Panc1 (cell line): Measurements from ENCODE around the gene GON4L.

Experiments
- CTCF ChIP-seq: fragments of 450-650 bp; IDR thresholded peaks from 2 replicates; pipeline ENCODE4 v1.5.1; 2017; ENCODE audit warnings: mild to moderate bottlenecking
- POLR2AphosphoS5 ChIP-seq: IDR thresholded peaks from 2 replicates; pipeline ENCODE4 v1.6.1; 2012; ENCODE audit warnings: mild to moderate bottlenecking, low read depth, low read length, moderate library complexity
- REST ChIP-seq, 2 experiments: IDR thresholded peaks; 2 replicates each; pipeline ENCODE4 v1.6.1; 2011 to 2012; ENCODE audit warnings: low read depth in 2 of 2, control low read depth in 1 of 2, low read length in 1 of 2, mild to moderate bottlenecking in 1 of 2, moderate library complexity in 1 of 2; ENCODE audit not compliant: insufficient read depth in 1 of 2
- SIN3A ChIP-seq: IDR thresholded peaks from 2 replicates; pipeline ENCODE4 v1.6.1; 2012; ENCODE audit warnings: low read depth, mild to moderate bottlenecking, low read length, moderate library complexity, borderline replicate concordance; ENCODE audit not compliant: insufficient read depth
- TCF7L2 ChIP-seq: IDR thresholded peaks from 2 replicates; pipeline ENCODE4 v1.6.1; 2011; ENCODE audit warnings: mild to moderate bottlenecking, low read depth, low read length, inconsistent platforms

GRCh38 chr1:155850345-155850744 is 6.7 kb downstream of the GON4L start:
- no peak for TF ChIP-seq CTCF
- TF ChIP-seq POLR2AphosphoS5: no peak
- no peak for TF ChIP-seq REST (IDR thresholded peaks at IDR 0.05; ENCODE audit: insufficient read depth in 1 of 2, low read depth in 2 of 2, low read length in 1 of 2)
- TF ChIP-seq SIN3A: no peak
- TF ChIP-seq TCF7L2: no peak
